HEK293 (cell line): ENCODE results near the gene FKBP3.
A peak's percentile ranks its signal among the peaks of the same experiment; 100 is the strongest.

Experiments
- CTCF ChIA-PET: fragments of 350-600 bp; formaldehyde crosslinking; extraction: SDS; loops from one replicate; lab custom pipeline; 2021; ENCODE audit warnings: antibody characterized with exemption; lab: Yijun Ruan, JAX
- POLR2A ChIA-PET: fragments of 300-600 bp; formaldehyde crosslinking; extraction: SDS; loops from one replicate; lab custom pipeline; 2020; ENCODE audit warnings: antibody characterized with exemption, inconsistent platforms; lab: Yijun Ruan, JAX
- H3K27ac ChIP-seq: fragments of 200-500 bp; sonication (Bioruptor generic); 2 replicates; pipeline ENCODE4 v1.5.1; 2014; ENCODE audit warnings: low read depth, low read length, control low read depth, inconsistent platforms; ENCODE audit errors: extremely low read depth
- H3K36me3 ChIP-seq, 2 experiments: fragments of 200-500 bp in 1 of 2; sonication (Bioruptor generic) in 1 of 2; 1 replicate in 1 of 2; 2 replicates in 1 of 2; pipeline ENCODE4 v1.5.1; 2014 to 2017; ENCODE audit warnings: inconsistent platforms in 2 of 2, low read length in 2 of 2; ENCODE audit not compliant: control insufficient read depth in 2 of 2, insufficient read depth in 1 of 2
- H3K4me1 ChIP-seq: fragments of 200-500 bp; sonication (Bioruptor generic); 2 replicates; pipeline ENCODE4 v1.5.1; 2014; ENCODE audit warnings: mild to moderate bottlenecking, low read length, inconsistent platforms; ENCODE audit not compliant: control insufficient read depth, insufficient read depth
- H3K4me3 ChIP-seq: 2 replicates; pipeline ENCODE4 v1.5.1; 2011; ENCODE audit warnings: low read depth, mild to moderate bottlenecking, control low read depth, low read length, moderate library complexity
- H3K9me3 ChIP-seq: fragments of 200-500 bp; sonication (Bioruptor generic); 2 replicates; pipeline ENCODE4 v1.5.1; 2014; ENCODE audit warnings: low read depth, low read length, inconsistent platforms; ENCODE audit not compliant: control insufficient read depth, insufficient read depth
- BCL11B ChIP-seq: fragments of 450-650 bp; formaldehyde crosslinking; IDR thresholded peaks from 2 replicates; pipeline ENCODE4 v1.5.1; 2016; ENCODE audit warnings: low read depth, missing biosample characterization, missing genetic modification characterization
- GLI4 ChIP-seq: fragments of 450-650 bp; formaldehyde crosslinking; IDR thresholded peaks from 2 replicates; pipeline ENCODE4 v1.5.1; 2016; ENCODE audit warnings: missing biosample characterization, missing genetic modification characterization
- HOXA7 ChIP-seq: sonication (generic); formaldehyde crosslinking; IDR thresholded peaks from 2 replicates; pipeline ENCODE4 v1.8.1; 2022; ENCODE audit warnings: missing genetic modification reagents, borderline replicate concordance
- HOXD13 ChIP-seq: sonication (generic); formaldehyde crosslinking; IDR thresholded peaks from 2 replicates; pipeline ENCODE4 v1.8.0; 2022; ENCODE audit warnings: missing genetic modification reagents, borderline replicate concordance
- OVOL3 ChIP-seq: fragments of 450-650 bp; formaldehyde crosslinking; IDR thresholded peaks from 2 replicates; pipeline ENCODE4 v1.5.1; 2016; ENCODE audit warnings: missing biosample characterization, missing genetic modification characterization
- SP7 ChIP-seq: fragments of 450-650 bp; formaldehyde crosslinking; IDR thresholded peaks from 2 replicates; pipeline ENCODE4 v1.5.1; 2016; ENCODE audit warnings: missing biosample characterization, missing genetic modification characterization
- ZBTB48 ChIP-seq: fragments of 450-650 bp; formaldehyde crosslinking; IDR thresholded peaks from 2 replicates; pipeline ENCODE4 v1.5.1; 2016; ENCODE audit warnings: missing biosample characterization, missing genetic modification characterization
- ZNF19 ChIP-seq: fragments of 450-650 bp; formaldehyde crosslinking; IDR thresholded peaks from 2 replicates; pipeline ENCODE4; 2016; ENCODE audit warnings: missing biosample characterization, missing genetic modification characterization, low read depth
- ZNF404 ChIP-seq: fragments of 450-650 bp; formaldehyde crosslinking; IDR thresholded peaks from 2 replicates; pipeline ENCODE4 v1.5.1; 2017; ENCODE audit warnings: missing biosample characterization, missing genetic modification characterization
- ZNF423 ChIP-seq: fragments of 450-650 bp; formaldehyde crosslinking; IDR thresholded peaks from 2 replicates; pipeline ENCODE4 v1.5.1; 2016; ENCODE audit warnings: missing biosample characterization, missing genetic modification characterization
- ZNF558 ChIP-seq: fragments of 450-650 bp; formaldehyde crosslinking; IDR thresholded peaks from 2 replicates; pipeline ENCODE4 v1.5.1; 2016; ENCODE audit warnings: missing biosample characterization, missing genetic modification characterization
- ZNF623 ChIP-seq: fragments of 450-650 bp; formaldehyde crosslinking; IDR thresholded peaks from 2 replicates; pipeline ENCODE4 v1.5.1; 2016; ENCODE audit warnings: missing biosample characterization, missing genetic modification characterization
- ZNF664 ChIP-seq: fragments of 450-650 bp; formaldehyde crosslinking; IDR thresholded peaks from 2 replicates; pipeline ENCODE4 v1.5.1; 2016; ENCODE audit warnings: missing biosample characterization, missing genetic modification characterization
- ZNF677 ChIP-seq: fragments of 450-650 bp; IDR thresholded peaks from 2 replicates; pipeline ENCODE4 v1.5.0; 2018; ENCODE audit warnings: missing biosample characterization, mild to moderate bottlenecking, missing genetic modification characterization, moderate library complexity
- ZNF707 ChIP-seq: fragments of 450-650 bp; formaldehyde crosslinking; IDR thresholded peaks from 2 replicates; pipeline ENCODE4 v1.5.1; 2016; ENCODE audit warnings: missing biosample characterization, missing genetic modification characterization
- ZSCAN16 ChIP-seq: fragments of 450-650 bp; formaldehyde crosslinking; IDR thresholded peaks from 2 replicates; pipeline ENCODE4 v1.5.1; 2016; ENCODE audit warnings: missing biosample characterization, missing genetic modification characterization
- ZSCAN30 ChIP-seq: fragments of 450-650 bp; IDR thresholded peaks from 2 replicates; pipeline ENCODE4 v1.5.1; 2018; ENCODE audit warnings: missing biosample characterization, mild to moderate bottlenecking, missing genetic modification characterization, moderate library complexity
- TF ChIP-seq, protein P1 (sequence below): fragments of 450-650 bp; formaldehyde crosslinking; IDR thresholded peaks from 2 replicates; pipeline ENCODE4 v1.5.1; 2017; ENCODE audit warnings: missing biosample characterization, missing genetic modification characterization
- TF ChIP-seq, protein P2 (sequence below): fragments of 450-650 bp; formaldehyde crosslinking; IDR thresholded peaks from 2 replicates; pipeline ENCODE4 v1.5.1; 2016; ENCODE audit warnings: missing biosample characterization, missing genetic modification characterization
- TF ChIP-seq, protein P3 (sequence below): fragments of 450-650 bp; formaldehyde crosslinking; IDR thresholded peaks from 2 replicates; pipeline ENCODE4 v1.5.1; 2017; ENCODE audit warnings: missing biosample characterization, missing genetic modification characterization
- TF ChIP-seq, protein P4 (sequence below): fragments of 450-650 bp; formaldehyde crosslinking; IDR thresholded peaks from 2 replicates; pipeline ENCODE4 v1.5.1; 2017; ENCODE audit warnings: missing biosample characterization, missing genetic modification characterization

Gene FKBP3

DNA sequence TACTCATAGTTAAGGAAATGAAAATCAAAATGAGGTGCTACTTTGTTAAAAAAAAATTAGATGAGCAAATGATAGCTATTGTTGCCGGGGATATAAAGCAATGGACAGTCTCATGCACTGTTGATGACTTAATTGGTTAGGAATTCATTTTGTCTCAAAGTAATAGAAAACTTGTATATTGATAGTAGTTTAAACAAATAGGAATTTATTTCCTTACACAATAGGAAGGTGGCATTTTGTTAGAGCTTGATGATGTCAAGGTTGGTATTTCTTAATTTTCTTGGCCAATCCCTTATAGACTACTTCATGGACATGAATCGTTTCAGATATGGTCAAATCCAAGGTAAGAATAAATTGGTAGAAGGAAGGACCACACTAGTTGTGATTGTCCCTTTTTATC is 42.6 kb downstream of the FKBP3 start (continued):
- TF ChIP-seq, protein P1, sequence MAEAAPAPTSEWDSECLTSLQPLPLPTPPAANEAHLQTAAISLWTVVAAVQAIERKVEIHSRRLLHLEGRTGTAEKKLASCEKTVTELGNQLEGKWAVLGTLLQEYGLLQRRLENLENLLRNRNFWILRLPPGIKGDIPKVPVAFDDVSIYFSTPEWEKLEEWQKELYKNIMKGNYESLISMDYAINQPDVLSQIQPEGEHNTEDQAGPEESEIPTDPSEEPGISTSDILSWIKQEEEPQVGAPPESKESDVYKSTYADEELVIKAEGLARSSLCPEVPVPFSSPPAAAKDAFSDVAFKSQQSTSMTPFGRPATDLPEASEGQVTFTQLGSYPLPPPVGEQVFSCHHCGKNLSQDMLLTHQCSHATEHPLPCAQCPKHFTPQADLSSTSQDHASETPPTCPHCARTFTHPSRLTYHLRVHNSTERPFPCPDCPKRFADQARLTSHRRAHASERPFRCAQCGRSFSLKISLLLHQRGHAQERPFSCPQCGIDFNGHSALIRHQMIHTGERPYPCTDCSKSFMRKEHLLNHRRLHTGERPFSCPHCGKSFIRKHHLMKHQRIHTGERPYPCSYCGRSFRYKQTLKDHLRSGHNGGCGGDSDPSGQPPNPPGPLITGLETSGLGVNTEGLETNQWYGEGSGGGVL (tag by site-specific recombination) = no peak
- TF ChIP-seq, protein P2, sequence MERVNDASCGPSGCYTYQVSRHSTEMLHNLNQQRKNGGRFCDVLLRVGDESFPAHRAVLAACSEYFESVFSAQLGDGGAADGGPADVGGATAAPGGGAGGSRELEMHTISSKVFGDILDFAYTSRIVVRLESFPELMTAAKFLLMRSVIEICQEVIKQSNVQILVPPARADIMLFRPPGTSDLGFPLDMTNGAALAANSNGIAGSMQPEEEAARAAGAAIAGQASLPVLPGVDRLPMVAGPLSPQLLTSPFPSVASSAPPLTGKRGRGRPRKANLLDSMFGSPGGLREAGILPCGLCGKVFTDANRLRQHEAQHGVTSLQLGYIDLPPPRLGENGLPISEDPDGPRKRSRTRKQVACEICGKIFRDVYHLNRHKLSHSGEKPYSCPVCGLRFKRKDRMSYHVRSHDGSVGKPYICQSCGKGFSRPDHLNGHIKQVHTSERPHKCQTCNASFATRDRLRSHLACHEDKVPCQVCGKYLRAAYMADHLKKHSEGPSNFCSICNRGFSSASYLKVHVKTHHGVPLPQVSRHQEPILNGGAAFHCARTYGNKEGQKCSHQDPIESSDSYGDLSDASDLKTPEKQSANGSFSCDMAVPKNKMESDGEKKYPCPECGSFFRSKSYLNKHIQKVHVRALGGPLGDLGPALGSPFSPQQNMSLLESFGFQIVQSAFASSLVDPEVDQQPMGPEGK (tag by site-specific recombination) = no peak
- TF ChIP-seq ZSCAN16 (tag by site-specific recombination) = no peak
- no peak for TF ChIP-seq BCL11B
- no peak for TF ChIP-seq HOXD13
- no peak for TF ChIP-seq GLI4 (tag by site-specific recombination)
- TF ChIP-seq ZNF623 (tag by site-specific recombination) = no peak
- no peak for TF ChIP-seq ZBTB48 (tag by site-specific recombination)
- no peak for TF ChIP-seq ZNF677 (tag by site-specific recombination)
- TF ChIP-seq, protein P3, sequence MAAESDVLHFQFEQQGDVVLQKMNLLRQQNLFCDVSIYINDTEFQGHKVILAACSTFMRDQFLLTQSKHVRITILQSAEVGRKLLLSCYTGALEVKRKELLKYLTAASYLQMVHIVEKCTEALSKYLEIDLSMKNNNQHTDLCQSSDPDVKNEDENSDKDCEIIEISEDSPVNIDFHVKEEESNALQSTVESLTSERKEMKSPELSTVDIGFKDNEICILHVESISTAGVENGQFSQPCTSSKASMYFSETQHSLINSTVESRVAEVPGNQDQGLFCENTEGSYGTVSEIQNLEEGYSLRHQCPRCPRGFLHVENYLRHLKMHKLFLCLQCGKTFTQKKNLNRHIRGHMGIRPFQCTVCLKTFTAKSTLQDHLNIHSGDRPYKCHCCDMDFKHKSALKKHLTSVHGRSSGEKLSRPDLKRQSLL (tag by site-specific recombination) = no peak
- TF ChIP-seq ZNF664 = no peak
- no peak for TF ChIP-seq ZNF707 (tag by site-specific recombination)
- TF ChIP-seq ZNF19 (tag by site-specific recombination) = no peak
- no peak for TF ChIP-seq ZNF558 (tag by site-specific recombination)
- no peak for TF ChIP-seq OVOL3

DNA sequence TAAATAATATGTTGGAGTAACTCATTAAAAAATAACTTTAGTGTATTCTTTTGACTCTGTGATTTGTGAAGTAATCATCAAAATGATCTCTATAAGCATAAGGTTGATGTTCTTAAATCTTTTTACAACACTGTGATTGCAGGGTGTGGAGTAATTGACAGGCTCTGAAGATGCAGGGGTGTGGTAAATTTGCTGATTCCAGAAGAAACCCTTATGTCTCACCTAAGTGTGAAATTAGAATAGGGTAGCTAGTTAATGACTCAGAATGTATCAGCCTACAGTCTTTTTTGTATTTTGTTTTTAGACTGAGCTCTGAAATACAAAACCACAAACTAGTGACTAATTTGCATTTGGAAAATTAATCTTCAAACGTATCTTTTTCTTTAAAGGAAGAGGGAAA is 44.5 kb downstream of the FKBP3 start:
- no peak for TF ChIP-seq ZNF404 (tag by site-specific recombination)
- peak; percentile 76 for TF ChIP-seq SP7 (tag by site-specific recombination)
- TF ChIP-seq, protein P4, sequence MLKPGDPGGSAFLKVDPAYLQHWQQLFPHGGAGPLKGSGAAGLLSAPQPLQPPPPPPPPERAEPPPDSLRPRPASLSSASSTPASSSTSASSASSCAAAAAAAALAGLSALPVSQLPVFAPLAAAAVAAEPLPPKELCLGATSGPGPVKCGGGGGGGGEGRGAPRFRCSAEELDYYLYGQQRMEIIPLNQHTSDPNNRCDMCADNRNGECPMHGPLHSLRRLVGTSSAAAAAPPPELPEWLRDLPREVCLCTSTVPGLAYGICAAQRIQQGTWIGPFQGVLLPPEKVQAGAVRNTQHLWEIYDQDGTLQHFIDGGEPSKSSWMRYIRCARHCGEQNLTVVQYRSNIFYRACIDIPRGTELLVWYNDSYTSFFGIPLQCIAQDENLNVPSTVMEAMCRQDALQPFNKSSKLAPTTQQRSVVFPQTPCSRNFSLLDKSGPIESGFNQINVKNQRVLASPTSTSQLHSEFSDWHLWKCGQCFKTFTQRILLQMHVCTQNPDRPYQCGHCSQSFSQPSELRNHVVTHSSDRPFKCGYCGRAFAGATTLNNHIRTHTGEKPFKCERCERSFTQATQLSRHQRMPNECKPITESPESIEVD (tag by site-specific recombination) = peak; percentile 24; the same call in 1 of the 2 replicates
- no peak for TF ChIP-seq HOXA7 (CRISPR knock-in tag)
- no peak for TF ChIP-seq ZSCAN30 (tag by site-specific recombination)
- no peak for TF ChIP-seq ZNF423 (tag by site-specific recombination)
- TF ChIP-seq, all 188 proteins: peak for 2
- Histone ChIP-seq H3K9me3 (no peaks in the 10 kb centered on the region), H3K36me3 (peaks cover 11 to 14% of the 10 kb centered on the region in 2 experiments; a peak in 2 of 3 replicates), H3K4me3 (no peak overlapping the region), H3K27ac (no peak overlapping the region), H3K4me1 (peaks cover 21% of the 10 kb centered on the region)
- CTCF ChIA-PET = no interaction called here
- POLR2A ChIA-PET = no interaction called here
